T1000 (cell line): ENCODE measurements around the gene SBK1.
"Not testable (repeated sequence)": the region's sequence is repeated elsewhere in the genome, so short reads cannot be mapped to it uniquely, and the experiment has no call there.

ENCODE experiments used
- DNase-seq: peaks from one replicate; lab custom pipeline; 2025; ENCODE audit warnings: mixed read lengths; lab: John Stamatoyannopoulos, UW

Gene SBK1

DNA sequence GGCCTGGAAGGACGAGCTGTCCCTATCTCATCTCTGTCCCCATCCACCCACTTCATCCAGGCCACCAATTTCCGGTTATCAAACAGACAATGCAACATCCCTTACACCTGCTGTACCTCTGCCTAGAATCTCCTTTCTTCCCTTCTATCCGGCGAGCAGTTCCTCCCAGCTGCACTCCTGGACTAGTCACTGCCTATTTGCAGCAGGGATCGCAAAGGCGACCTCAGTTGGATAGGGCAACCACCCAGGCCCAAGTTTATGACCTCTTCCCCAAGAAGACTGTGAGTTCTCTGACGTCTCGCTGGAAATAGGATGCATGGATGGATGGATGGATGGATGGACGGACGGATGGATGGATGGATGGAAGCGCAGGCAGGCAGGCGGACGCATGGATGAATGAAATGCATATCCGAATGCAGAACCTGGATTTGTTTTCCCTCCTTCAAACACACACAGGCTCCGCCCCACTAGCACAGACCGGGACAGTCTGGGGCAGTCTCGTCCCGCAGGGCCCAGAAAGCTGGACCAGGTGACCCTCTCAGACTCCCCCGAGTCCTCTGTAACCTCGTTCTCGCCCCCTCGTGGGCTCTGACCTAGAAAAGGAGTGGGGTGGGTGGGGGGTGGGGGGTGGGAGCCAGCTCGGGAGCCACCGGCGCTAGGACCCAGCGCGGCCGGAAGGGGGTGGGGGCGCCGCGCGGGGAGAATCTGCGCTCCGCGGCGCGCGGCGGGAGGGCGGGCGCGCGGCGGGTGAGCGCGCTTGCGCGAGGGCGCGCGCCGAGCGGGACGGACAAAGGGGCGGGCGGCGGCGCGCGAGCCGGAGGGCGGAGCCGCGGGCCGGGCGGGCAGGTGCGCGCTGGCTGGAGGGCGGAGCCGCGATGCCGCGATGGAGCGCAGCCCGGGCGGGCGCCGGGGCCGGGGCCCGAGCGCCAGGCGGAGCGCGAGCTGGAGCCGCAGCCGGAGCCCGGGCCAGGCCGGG lies at the start of gene SBK1:
TSS of gene SBK1 (plus strand) at position 875 of the 976 bp plus-strand sequence. CDS start 24,867 bp downstream, outside the sequence.
- peak; percentile 50 for DNase-seq

DNA sequence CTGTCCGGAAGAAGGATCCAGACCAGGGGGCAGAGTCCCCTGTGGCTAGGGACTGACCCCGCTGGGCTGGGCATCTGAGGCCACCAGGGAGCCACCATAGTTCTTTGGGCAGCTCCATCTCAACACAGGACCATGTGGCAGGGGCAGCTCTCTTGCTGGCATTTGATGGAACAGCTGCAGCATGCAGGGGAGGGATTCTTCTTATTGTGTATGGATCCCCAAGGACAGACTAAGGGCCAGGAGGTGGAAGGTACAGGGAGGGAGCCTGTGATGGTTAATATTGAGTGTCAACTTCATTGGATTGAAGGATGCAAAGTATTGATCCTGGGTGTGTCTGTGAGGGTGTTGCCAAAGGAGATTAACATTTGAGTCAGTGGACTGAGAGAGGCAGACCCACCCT lies 42.8 kb upstream of the SBK1 start:
- not testable (repeated sequence) for DNase-seq

DNA sequence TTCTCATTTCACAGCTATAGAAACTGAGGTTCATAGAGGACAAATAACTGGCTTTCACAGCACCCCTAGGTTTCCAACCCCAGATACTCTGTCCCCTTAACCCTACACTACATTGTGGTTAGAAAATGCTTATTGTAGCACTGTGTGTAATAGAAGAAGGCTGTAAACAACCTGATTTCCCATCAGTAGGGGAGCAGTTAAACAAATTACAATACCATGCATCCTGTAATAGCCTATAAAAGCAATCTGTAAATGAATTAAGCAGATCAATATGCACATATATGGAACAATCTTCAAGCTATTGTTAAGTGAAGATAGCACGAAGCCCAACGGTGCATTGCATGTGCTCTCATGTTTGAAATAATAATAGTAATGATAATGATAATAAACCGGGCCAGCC lies 41.3 kb upstream of the SBK1 start:
- no peak for DNase-seq

DNA sequence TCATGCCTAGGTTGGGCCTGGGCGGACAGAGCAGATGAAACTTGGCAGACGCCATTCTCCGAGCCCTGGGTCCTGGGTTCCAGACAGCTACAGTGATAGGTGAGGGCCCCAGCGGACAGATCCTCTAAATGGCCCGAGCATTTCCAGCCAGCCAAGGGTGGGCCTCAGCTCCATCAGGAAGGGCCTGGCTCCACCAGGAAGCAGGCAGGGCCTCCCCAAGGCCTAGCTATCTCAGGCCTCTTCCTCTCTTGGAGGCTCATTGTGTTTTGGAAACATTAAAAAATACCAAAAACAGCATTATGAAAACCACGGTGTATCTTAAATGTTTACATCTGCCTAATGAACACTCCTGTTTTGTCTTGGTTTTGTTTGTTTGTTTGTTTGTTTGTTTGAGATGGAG lies 38.2 kb upstream of the SBK1 start:
- DNase-seq, result no peak

DNA sequence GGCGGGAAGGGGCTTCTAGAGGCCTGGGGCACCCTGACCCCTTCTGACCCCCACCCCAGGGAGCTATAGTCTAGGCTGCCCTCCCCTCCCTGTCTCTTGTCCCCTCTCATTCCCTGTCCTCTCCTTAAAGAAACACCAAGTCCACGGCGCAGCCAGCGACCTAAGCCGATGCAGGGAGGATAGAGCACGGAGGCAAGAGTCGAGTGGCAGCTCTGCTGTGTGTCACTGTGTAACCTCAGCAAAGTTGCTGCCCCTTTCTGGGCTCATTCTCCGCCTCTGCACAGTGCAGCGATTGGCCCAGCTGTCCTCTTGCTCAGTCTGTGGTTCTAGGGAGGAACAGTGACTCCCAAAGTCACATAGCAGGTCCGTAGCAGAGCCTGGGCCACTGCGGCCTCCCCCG lies 36.5 kb upstream of the SBK1 start:
- DNase-seq, result no peak

DNA sequence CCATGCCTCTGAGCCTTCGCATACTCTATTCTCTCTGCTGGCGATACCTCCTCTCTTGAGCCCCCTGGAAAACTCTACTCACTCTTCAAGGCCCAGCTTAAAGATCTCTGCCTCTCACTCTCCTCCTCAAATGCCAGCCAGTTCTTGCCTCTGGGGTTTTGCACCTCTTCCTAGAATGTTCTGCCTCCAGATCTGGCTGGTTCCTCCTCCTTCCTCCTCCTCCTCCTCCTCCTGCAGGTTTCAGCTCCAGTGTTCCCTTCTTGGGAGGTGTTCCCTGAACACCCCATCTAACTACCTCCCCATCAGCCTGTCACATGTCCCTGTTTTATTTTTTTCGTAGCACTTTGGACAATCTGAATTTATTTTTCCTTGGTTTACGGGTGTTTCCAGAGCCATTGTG lies 35.1 kb upstream of the SBK1 start:
- no peak for DNase-seq

DNA sequence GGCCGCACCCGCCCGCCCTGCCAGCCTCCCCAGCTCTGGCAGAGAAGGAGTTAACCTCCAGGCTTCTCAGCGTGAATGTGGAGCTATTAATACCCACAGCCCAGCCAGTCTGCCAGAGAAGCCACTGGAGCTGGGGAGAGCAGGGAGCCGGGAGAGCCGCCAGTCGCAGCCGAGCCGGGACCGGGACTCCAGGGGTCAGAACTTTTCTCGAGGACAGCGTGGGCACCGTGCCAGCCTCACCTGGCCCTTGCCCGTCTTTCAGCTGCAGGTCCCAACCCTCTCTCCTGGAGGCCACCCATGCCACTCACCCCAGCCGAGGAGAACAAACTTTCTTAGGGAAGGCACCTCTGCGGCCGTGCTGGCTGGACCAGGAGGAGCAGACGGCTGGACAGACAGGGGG lies 33.8 kb upstream of the SBK1 start:
- DNase-seq, result no peak

DNA sequence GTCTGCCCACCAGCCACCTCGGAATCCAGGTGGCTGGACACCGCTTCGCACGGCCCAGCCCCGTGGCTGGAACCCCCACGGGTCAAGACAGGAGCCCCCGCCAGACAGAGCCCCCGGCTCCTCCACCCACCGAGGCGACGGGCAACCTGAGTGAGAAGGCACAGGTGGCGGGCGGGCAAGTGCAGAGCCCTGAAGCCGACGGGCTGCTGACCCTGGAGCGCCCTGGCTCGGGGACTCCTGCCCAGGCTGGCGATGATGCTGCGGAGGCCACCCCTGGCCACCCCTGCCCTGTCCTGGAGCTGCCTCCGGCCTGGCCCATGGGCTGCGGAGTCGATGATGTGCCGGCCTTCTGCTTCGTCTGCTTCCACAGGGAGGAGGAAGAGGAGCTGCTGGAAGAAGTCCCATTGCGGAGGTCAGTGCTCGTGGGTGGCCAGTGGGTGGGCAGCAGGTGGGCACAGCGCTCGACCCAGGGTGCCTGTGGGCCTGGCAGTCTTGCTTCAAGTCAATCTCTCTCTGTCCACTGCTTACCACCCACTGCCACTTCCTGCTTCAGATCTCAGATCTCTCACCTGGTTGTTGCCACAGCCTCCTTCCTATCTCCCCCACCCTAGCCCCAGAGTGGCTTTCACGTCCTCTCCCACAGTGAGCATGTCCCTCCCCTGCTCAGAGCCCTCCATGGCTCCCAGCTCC lies 33.1 kb upstream of the SBK1 start:
- DNase-seq, result no peak

DNA sequence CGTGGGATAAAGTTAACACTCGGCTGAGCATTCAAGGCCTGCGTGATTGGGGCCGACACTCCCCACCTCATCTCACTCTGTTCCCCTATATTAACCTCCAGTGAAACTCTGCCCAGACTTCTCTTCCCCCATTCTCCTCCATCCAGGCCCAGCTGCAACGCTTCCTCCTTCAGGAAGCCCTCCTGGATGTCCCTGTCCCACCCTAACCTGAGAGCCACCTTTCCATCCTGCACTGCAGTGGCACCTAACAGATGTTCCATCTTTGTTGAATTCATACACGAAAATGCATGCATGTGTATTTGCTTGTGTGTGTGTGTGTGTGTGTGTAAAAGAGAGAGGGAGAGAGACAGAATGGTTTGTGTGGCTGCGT lies 32.6 kb upstream of the SBK1 start:
- no peak for DNase-seq

DNA sequence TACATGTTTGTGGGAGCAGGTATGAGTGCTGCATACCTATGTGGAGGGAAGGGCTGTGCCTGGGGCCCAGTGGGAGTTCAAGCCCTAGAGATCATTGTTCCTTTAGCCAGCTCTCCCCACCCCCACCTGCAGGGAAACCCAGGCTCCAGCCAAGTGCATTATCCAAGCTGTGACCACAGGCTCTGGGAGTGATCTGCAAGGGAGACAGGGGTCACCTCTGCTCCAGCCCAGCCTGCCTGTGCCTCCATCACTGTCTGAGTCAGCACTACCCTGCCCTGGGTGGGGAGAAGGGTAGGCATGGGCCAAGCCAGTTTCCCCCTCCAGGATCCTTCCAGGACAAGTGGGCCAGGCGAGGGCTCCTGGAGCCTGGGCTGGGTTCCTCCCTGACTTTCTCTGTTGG lies 32.1 kb upstream of the SBK1 start:
- DNase-seq, result no peak

DNA sequence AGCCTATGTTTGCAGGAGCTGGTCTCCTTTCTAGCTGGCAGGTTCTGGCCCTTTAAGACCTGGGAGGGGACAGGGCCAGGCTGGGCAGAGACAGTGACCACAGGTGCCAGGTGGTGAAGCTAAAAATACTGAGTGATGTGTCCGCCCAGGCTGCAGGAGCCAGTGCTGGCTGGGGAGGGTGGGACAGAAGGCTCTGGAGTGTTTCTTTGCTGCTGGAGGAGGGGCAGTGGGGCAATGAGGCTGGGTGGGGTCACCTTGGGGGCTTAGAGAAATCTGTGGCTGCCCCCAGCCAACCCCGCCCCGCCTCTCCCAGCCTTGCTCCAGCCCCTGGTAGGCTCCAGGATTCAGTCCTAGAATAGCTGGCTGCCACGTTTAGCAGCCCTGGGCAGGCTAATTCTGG lies 30.4 kb upstream of the SBK1 start:
- DNase-seq, result no peak

DNA sequence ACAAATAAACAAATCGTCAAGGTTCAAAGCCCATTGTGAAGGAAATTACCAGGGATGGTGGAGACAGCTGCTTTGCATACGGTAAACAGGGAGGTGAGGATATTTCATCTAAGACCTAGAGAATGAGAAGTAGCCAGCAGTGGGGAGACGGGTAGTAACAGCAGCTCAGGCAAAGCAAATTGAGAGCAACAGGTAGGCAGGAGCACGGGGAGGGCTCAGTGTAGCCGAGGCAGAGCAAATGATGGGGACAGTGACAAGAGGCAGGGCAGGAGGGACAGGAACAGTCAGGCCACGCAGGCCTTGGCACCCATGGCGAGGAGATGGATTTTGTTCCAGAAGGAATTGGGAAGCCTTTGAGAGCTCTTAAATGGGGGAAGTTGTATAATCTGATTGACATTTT lies 29.0 kb upstream of the SBK1 start:
- no peak for DNase-seq

DNA sequence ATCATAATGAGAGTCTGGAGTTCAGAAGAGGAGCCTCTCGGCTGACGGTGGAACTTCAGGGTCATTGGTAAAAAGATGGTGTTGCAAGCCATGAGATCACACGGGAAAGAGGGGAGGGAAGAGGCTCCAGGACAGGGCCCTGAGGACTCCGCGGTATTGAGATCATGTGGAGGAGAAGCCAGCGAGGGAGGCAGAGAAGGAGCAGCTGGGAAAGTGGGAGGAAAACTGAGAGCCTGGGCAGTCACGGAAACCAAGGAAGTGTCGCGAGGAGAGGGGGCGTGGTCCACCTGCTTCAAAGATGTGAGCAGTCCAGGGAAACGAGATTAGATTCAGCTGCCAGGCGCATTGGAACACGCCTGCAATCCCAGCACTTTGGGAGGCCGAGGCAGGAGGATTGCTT lies 27.7 kb upstream of the SBK1 start:
- no peak for DNase-seq

DNA sequence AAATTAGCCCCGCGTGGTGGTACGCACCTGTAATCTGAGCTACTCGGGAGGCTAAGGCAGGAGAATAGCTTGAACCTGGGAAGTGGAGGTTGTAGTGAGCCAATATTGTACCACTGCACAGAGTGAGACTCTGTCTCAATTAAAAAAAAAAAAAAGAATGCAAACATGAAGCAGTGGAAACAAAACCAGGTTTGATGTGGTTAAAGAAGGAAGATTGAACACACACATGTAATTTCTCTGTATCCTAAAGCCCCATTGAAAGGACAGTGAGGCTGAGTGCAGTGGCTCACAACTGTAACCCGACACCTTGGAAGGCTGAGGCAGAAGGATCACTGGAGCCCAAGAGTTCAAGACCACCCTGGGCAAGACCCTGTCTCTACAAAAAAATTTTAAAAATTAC lies 26.5 kb upstream of the SBK1 start:
- DNase-seq, result no peak

DNA sequence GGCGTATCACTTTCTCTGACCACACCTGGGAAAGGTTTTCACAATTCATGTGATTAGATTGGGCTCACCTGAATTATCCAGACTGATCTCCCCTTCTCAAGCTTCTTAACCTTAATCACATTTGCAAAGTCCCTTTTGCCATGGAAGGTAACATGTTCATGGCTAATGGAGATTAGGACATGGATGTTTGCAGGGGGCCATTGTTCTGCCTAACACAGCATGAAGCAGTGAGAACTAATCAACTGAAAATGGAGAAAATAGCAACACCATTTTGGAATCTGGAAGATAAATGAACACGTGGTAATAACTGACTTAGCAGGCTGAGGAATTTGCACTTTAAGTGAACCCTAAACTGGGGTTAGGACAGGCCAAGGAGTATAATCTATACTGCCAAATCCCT lies 25.0 kb upstream of the SBK1 start:
- DNase-seq, result no peak

DNA sequence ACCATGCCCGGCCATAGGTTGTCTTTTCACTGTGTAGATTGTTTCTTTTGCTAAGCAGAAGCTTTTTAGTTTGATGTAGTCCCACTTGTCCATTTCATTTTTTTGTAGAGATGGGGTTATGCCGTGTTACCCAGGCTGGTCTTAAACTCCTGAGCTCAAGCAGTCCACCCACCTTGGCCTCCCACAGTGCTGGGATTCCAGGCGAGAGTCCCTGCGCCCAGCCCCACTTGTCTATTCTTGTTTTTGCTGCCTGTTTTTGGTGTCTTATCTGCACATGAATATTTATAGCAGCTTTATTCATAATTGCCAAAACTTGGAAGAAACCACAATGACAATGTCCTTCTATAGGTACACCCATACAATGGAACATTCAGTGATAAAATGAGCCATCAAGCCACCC lies 18.8 kb upstream of the SBK1 start:
- no peak for DNase-seq

DNA sequence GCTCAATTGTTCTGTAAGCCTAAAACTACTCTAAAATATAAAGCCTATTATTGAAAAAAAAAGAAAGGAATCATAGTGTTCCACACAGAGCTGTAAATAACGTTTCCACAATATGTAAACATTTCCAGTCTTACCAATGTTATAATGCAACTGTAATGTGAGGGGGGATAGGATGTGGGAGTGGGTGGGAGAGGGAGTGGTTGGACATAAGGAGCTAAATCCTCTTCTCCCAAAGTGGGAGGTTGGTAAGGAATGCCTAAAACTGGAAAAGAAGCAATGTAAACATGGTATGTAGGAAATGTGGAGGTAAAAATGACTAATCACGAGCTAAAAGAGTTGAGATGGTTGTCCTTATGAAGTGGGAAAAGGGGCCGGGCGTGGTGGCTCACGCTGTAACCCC lies 17.6 kb upstream of the SBK1 start:
- DNase-seq, result no peak

DNA sequence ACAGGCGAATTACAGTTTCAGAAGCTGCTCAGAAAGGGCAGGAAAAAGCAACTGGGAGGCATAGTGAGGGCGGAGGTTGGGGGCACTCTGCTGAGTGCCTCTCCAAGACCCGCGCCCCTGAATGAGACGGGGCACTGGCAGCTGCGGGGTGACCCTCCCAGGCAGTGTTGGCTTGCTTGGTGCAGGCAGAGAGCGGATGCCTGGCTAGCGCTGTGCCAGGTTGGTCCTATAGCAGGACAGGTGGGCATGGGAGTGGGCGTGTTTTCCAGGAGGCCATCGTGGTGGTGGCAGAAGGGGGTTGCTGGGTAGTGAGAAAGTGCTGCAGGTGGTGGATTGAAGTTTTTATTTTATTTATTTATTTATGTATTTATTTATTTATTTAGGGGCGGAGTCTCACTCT lies 16.0 kb upstream of the SBK1 start:
- no peak for DNase-seq

DNA sequence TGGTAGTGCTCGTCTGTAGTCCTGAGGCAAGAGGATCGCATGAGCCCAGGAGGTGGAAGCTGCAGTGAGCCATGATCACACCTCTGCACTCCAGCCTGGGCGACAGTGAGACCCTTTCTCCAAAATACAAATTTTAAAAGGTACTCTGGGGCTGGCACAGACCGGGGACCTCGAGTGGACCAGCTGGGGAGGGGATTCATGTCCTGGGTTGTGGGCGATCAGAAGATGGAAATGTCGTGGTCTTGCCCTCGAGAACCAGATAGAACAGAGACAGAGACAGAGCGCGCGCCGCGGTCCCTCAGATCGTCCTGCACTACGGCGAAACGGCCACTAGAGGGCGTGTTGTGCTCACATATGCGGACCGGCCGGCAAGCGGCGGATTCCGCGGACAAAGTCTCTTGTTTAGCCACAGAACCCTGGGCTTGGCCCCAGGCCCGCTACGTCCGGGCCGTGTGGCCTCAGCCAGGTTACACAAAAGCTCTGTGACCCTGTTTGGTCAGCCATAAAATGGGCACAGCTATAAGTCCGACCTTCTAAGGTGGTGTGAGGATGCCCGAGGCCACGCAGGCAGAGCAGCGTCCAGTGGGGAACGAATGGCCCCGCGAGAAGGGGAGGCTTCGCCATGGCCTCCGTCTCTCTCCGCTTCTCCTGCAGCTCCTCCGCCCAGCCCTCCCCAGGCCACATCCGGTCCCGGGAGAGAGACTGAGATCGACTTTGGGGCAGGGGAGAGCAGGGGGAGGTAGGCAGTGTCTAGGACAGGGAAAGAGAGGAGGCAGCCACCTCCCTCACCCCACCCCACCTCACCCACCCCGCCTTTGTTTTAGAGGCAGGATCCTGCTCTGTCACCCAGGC lies 14.6 kb upstream of the SBK1 start:
- peak; percentile 75 for DNase-seq

DNA sequence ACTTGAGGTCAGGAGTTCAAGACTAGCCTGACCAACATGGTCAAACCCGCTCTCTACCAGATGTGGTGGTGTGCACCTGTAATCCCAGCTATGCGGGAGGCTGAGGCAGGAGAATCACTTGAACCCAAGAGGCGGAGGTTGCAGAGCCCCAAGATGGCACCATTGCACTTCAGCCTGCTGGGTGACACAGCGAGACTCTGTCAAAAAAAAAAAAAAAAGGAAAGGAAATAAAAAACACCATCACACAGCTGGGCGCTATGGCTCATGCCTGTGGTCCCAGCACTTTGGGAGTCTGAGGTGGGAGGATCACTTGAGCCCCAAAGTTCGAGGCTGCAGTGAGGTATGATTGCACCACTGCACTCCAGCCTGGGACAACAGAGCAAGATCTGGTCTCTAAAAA lies 13.3 kb upstream of the SBK1 start:
- DNase-seq, result no peak

DNA sequence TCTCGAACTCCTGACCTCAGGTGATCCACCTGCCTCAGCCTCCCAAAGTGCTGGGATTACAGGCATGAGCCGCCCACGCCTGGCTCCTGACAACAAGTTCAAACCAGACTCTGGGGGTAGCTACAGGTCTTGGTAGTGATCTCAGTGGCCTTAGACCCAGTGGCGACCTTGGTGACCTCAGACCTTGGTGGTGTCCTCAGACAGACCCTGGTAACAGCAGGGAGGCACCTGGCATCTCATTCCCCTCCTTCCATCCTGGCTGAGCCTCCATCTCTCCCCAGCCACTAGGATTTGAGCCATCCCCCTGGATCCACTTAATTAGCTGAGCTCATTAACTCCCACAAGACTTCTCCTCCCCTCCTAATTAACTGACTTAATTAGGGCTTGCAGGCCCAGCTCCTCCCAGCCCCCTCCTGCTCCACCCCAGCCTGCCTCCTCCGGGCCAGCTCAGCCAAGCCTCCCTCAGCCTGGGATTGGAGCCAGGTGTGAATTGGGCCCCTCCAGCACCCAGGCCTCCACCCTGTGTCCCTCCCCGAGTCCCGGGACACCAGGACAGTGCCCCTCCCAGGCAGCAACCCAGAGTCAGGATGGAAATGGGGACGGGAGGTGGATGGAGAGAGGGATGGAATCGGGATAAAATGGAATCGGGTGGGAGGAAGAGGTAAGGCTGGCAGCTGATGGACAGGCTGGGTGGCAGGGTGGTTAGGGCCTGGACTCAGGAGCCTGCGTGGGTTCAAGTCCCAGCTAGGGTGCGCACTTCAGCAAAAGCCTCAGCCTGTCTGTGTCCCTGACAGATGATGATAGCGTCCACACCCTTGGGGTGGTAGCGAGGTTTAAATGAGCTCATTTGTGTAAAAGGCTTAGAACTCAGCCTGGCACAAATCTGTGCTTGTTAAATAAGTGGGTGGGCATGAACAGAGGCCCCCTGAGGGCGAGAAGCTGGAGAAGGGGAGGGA lies 11.2 kb upstream of the SBK1 start:
- no peak for DNase-seq
